WTC11 (cell line): ENCODE results near the gene MLEC.

Experiments
- ATF3 ChIP-seq: sonication (generic); formaldehyde crosslinking; conservative IDR thresholded peaks from 2 replicates; pipeline ENCODE4 v1.8.1; 2022; ENCODE audit warnings: mild to moderate bottlenecking, missing genetic modification reagents
- CTCF ChIP-seq: fragments of 200-600 bp; IDR thresholded peaks from 2 replicates; pipeline ENCODE4 v1.8.0; 2022; ENCODE audit warnings: antibody characterized with exemption
- E2F4 ChIP-seq: sonication (generic); formaldehyde crosslinking; IDR thresholded peaks from 2 replicates; pipeline ENCODE4 v1.8.1; 2022; ENCODE audit warnings: low read depth, mild to moderate bottlenecking, moderate library complexity, missing genetic modification reagents, borderline replicate concordance
- JUN ChIP-seq: sonication (generic); formaldehyde crosslinking; IDR thresholded peaks from 2 replicates; pipeline ENCODE4 v1.8.0; 2023; ENCODE audit warnings: mild to moderate bottlenecking, missing genetic modification reagents
- MAX ChIP-seq: sonication (generic); formaldehyde crosslinking; IDR thresholded peaks from 2 replicates; pipeline ENCODE4 v1.8.0; 2022; ENCODE audit warnings: mild to moderate bottlenecking, missing genetic modification reagents
- RELA ChIP-seq: sonication (generic); formaldehyde crosslinking; IDR thresholded peaks from 2 replicates; pipeline ENCODE4 v1.8.1; 2022; ENCODE audit warnings: missing genetic modification reagents, mild to moderate bottlenecking, borderline replicate concordance
- STAT6 ChIP-seq: sonication (generic); formaldehyde crosslinking; conservative IDR thresholded peaks from 2 replicates; pipeline ENCODE4 v1.8.1; 2023; ENCODE audit warnings: mild to moderate bottlenecking, low read depth, missing genetic modification reagents, moderate library complexity
- USF2 ChIP-seq: sonication (generic); formaldehyde crosslinking; IDR thresholded peaks from 2 replicates; pipeline ENCODE4 v1.8.1; 2023; ENCODE audit warnings: mild to moderate bottlenecking, missing genetic modification reagents, moderate library complexity
- ZNF281 ChIP-seq: sonication (generic); formaldehyde crosslinking; IDR thresholded peaks from 2 replicates; pipeline ENCODE4 v1.8.0; 2023; ENCODE audit warnings: mild to moderate bottlenecking, missing genetic modification reagents

GRCh38 chr12:120686151-120686689, 729 bp upstream of the MLEC start:
- TF ChIP-seq CTCF (no peak), MAX (CRISPR knock-in tag) (no peak), E2F4 (CRISPR knock-in tag) (0 out of 2 replicates have a peak, but pooled peaks have one; percentile 49), JUN (CRISPR knock-in tag) (no peak), USF2 (CRISPR knock-in tag) (no peak), ATF3 (CRISPR knock-in tag) (no peak), RELA (CRISPR knock-in tag) (no peak), ZNF281 (no peak), STAT6 (CRISPR knock-in tag) (no peak)
